Lower leg skin (tissue), 4 donors: ENCODE data around the gene GSK3A. TPM values are rescaled to one million over a fixed set of nuclear protein-coding genes. Genes with fewer than 3 reads are reported as not detected.
A peak's percentile ranks its signal among the peaks of the same experiment; 100 is the strongest.

ENCODE experiments used
- DNase-seq, 2 donors: peaks; one replicate each; pipeline ENCODE4 v3.0.0-alpha.2; 2019; ENCODE audit warnings: low spot score in 2 of 2
- H3K4me3 ChIP-seq: fragments of 200-600 bp; sonication (generic); 2 replicates; pipeline ENCODE4 v1.5.1; 2017; ENCODE audit warnings: mild to moderate bottlenecking, low read depth; ENCODE audit not compliant: poor library complexity, severe bottlenecking
- CTCF ChIP-seq, 3 donors: fragments of 450-650 bp; IDR thresholded peaks; one replicate each; pipeline ENCODE4 v1.5.1; 2016; ENCODE audit warnings: antibody characterized with exemption in 3 of 3, mild to moderate bottlenecking in 3 of 3, moderate library complexity in 2 of 3
- POLR2A ChIP-seq, 2 donors: fragments of 450-650 bp; IDR thresholded peaks; one replicate each; pipeline ENCODE4 v1.6.1; 2016 to 2017; ENCODE audit warnings: antibody characterized with exemption in 2 of 2, mild to moderate bottlenecking in 1 of 2, moderate library complexity in 1 of 2
- WGBS, 2 donors: methylation state at CpG; one replicate each; pipeline ENCODE4 v1.1.5; 2018; 5-methylcytosine and 5-hydroxymethylcytosine counted together
- intact Hi-C: fragments of 100-400 bp; cut with DNase I; formaldehyde crosslinking; loops from one replicate; pipeline ENCODE4 v1.15.0; 2023; ENCODE audit warnings: low total_unique reads
- total RNA-seq, 4 donors: library from RNA; depleted of rRNA; stranded (reverse); fragments of >200 nt; gene quantifications; one replicate each; pipeline ENCODE4 v1.1.0, GENCODE V29; 2016

Gene GSK3A
- total RNA-seq, 4 donors from 2014 or later = 31.4 to 42.0 (median 34.1) TPM

- TF ChIP-seq POLR2A (IDR thresholded peaks at IDR 0.05) = no peak
- TF ChIP-seq CTCF (IDR thresholded peaks at IDR 0.05) = no peak
- no peak for DNase-seq
- intact Hi-C loops = no loop called here
- no peak overlapping the region for H3K4me3 ChIP-seq
- 94 to 96% methylated on average over 31 to 33 of the region's 33 CpGs for WGBS, 2 donors
Measured at GRCh38 chr19:42225718-42226292, 16.6 kb downstream of the GSK3A start.

- no peak overlapping the region for H3K4me3 ChIP-seq
- DNase-seq = no peak
- no peak for TF ChIP-seq POLR2A (IDR thresholded peaks at IDR 0.05)
- TF ChIP-seq CTCF (IDR thresholded peaks at IDR 0.05) = no peak
- WGBS, 2 donors = 93 to 94% methylated on average over 35 to 37 of the region's 37 CpGs
- intact Hi-C loops = no loop called here
Measured at GRCh38 chr19:42224940-42225717, 17.3 kb downstream of the GSK3A start.

GRCh38 chr19:42220751-42221097, 21.7 kb downstream of the GSK3A start:
- DNase-seq = no peak
- no peak for TF ChIP-seq POLR2A (IDR thresholded peaks at IDR 0.05)
- TF ChIP-seq CTCF (IDR thresholded peaks at IDR 0.05) = no peak
- intact Hi-C loops = no loop called here

GRCh38 chr19:42219812-42220750, 22.3 kb downstream of the GSK3A start, which contains the start of gene ZNF526:
TSS of gene ZNF526 (plus strand) at chr19:42220312. CDS start at chr19:42224404, 4,092 bp downstream.
- TF ChIP-seq POLR2A (IDR thresholded peaks at IDR 0.05) (no peak), CTCF (IDR thresholded peaks at IDR 0.05) (peak in 1 of 3 donors; percentile 29)
- intact Hi-C loops = no loop called here
- 0 to 1% methylated on average over 53 of the region's 53 CpGs for WGBS, 2 donors
- peak; percentile 97 to 99 for DNase-seq
- peak within 1 kb of the TSS; percentile 52 for H3K4me3 ChIP-seq

More at GRCh38 chr19:42220751-42221097, 21.7 kb downstream of the GSK3A start:
- H3K4me3 ChIP-seq = peak overlapping the region; percentile 52
- WGBS, 2 donors = 0 to 2% methylated on average over 6 of the region's 6 CpGs

GRCh38 chr19:42217520-42218437, 24.6 kb downstream of the GSK3A start, which contains the start of gene DEDD2:
TSS of gene DEDD2 (minus strand) at chr19:42217677. CDS start at chr19:42217007, 670 bp downstream.
- intact Hi-C loops = no loop called here
- peak within 1 kb of the TSS; percentile 91 for H3K4me3 ChIP-seq
- TF ChIP-seq CTCF (IDR thresholded peaks at IDR 0.05) (no peak), POLR2A (IDR thresholded peaks at IDR 0.05) (peak in 1 of 2 donors; percentile 22)
- 13 to 14% methylated on average over 56 to 57 of the region's 57 CpGs for WGBS, 2 donors
- DNase-seq = peak; percentile 97 to 100
